Liver (tissue), 3 donors: Measurements from ENCODE around the gene CCDC187.

Experiments used
- FOXA1 ChIP-seq: IDR thresholded peaks from 2 replicates; pipeline ENCODE4 v1.6.1; 2016; ENCODE audit warnings: antibody characterized with exemption
- FOXA2 ChIP-seq: IDR thresholded peaks from 2 replicates; pipeline ENCODE4 v1.6.1; 2016; ENCODE audit warnings: antibody characterized with exemption
- GABPA ChIP-seq, 2 donors: IDR thresholded peaks in 1 of 2; conservative IDR thresholded peaks in 1 of 2; 2 replicates each; pipeline ENCODE4 v1.6.1; 2016; ENCODE audit warnings: antibody characterized with exemption in 2 of 2, mild to moderate bottlenecking in 1 of 2, moderate library complexity in 1 of 2
- JUND ChIP-seq, 2 donors: IDR thresholded peaks; 2 replicates each; pipeline ENCODE4 v1.6.1; 2016; ENCODE audit warnings: antibody characterized with exemption in 2 of 2
- RAD21 ChIP-seq, 2 donors: IDR thresholded peaks; 2 replicates each; pipeline ENCODE4 v1.6.1; 2016; ENCODE audit warnings: antibody characterized with exemption in 2 of 2, mild to moderate bottlenecking in 2 of 2
- RXRA ChIP-seq, 2 donors: IDR thresholded peaks; 2 replicates each; pipeline ENCODE4 v1.6.1; 2017 to 2018; ENCODE audit warnings: antibody characterized with exemption in 2 of 2, mild to moderate bottlenecking in 1 of 2
- SP1 ChIP-seq: IDR thresholded peaks from 2 replicates; pipeline ENCODE4 v1.6.1; 2018; ENCODE audit warnings: antibody characterized with exemption, mild to moderate bottlenecking
- TAF1 ChIP-seq: conservative IDR thresholded peaks from 2 replicates; pipeline ENCODE4 v1.6.1; 2016; ENCODE audit warnings: antibody characterized with exemption, mild to moderate bottlenecking
- YY1 ChIP-seq: IDR thresholded peaks from 2 replicates; pipeline ENCODE4 v1.6.1; 2016; ENCODE audit warnings: antibody characterized with exemption, mild to moderate bottlenecking
- TF ChIP-seq, protein P1 (sequence below): IDR thresholded peaks from 2 replicates; pipeline ENCODE4 v1.6.1; 2016; ENCODE audit warnings: antibody characterized with exemption
- TF ChIP-seq, protein P2 (sequence below): fragments of 150-350 bp; IDR thresholded peaks from 2 replicates; pipeline ENCODE4 v1.5.1; 2017; ENCODE audit warnings: improper control_type of control experiment, low read depth, low read length; ENCODE audit not compliant: missing input control
- TF ChIP-seq, protein P3 (sequence below): IDR thresholded peaks from 2 replicates; pipeline ENCODE4 v1.6.1; 2016; ENCODE audit warnings: antibody characterized with exemption, mild to moderate bottlenecking
- TF ChIP-seq, protein P4 (sequence below): IDR thresholded peaks from 2 replicates; pipeline ENCODE4 v1.6.1; 2016; ENCODE audit warnings: antibody characterized with exemption
- TF ChIP-seq, protein P5 (sequence below): IDR thresholded peaks from 2 replicates; pipeline ENCODE4 v1.6.1; 2016; ENCODE audit warnings: antibody characterized with exemption
- donor health status: healthy.
- donor health status: healthy.

DNA sequence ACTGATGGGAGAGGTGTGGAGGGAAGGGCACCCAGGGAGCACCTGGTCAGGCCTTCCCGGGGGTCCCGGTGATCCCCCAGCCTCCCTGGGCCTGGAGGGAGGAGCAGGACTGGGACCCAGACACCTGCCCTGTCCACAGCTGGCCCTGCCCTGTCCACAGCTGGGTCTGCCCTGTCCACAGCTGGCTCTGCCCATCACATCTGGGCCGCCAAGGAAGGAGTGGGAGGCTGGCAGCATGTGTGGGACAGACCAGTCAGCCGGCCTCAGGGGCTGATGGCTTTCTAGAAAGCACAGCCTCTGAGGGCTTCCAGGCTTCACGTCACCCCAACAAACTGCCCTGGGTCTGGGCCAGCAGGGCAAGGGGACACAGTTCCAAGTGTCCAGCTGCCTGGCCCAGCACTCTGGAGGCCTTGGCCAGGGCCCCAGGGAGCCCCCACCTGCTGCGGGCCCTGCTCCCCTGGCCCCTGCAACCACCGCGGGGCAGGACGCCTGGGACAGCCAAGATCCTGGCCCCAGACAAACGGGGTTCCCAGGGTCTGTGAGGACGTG, 47.4 kb upstream of the CCDC187 start:
- TF ChIP-seq, protein P1, sequence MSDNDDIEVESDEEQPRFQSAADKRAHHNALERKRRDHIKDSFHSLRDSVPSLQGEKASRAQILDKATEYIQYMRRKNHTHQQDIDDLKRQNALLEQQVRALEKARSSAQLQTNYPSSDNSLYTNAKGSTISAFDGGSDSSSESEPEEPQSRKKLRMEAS, result no peak
- TF ChIP-seq, protein P2, sequence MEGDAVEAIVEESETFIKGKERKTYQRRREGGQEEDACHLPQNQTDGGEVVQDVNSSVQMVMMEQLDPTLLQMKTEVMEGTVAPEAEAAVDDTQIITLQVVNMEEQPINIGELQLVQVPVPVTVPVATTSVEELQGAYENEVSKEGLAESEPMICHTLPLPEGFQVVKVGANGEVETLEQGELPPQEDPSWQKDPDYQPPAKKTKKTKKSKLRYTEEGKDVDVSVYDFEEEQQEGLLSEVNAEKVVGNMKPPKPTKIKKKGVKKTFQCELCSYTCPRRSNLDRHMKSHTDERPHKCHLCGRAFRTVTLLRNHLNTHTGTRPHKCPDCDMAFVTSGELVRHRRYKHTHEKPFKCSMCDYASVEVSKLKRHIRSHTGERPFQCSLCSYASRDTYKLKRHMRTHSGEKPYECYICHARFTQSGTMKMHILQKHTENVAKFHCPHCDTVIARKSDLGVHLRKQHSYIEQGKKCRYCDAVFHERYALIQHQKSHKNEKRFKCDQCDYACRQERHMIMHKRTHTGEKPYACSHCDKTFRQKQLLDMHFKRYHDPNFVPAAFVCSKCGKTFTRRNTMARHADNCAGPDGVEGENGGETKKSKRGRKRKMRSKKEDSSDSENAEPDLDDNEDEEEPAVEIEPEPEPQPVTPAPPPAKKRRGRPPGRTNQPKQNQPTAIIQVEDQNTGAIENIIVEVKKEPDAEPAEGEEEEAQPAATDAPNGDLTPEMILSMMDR, result no peak
- no peak for TF ChIP-seq SP1
- TF ChIP-seq RAD21 (IDR thresholded peaks at IDR 0.05), result no peak
- TF ChIP-seq, protein P3, sequence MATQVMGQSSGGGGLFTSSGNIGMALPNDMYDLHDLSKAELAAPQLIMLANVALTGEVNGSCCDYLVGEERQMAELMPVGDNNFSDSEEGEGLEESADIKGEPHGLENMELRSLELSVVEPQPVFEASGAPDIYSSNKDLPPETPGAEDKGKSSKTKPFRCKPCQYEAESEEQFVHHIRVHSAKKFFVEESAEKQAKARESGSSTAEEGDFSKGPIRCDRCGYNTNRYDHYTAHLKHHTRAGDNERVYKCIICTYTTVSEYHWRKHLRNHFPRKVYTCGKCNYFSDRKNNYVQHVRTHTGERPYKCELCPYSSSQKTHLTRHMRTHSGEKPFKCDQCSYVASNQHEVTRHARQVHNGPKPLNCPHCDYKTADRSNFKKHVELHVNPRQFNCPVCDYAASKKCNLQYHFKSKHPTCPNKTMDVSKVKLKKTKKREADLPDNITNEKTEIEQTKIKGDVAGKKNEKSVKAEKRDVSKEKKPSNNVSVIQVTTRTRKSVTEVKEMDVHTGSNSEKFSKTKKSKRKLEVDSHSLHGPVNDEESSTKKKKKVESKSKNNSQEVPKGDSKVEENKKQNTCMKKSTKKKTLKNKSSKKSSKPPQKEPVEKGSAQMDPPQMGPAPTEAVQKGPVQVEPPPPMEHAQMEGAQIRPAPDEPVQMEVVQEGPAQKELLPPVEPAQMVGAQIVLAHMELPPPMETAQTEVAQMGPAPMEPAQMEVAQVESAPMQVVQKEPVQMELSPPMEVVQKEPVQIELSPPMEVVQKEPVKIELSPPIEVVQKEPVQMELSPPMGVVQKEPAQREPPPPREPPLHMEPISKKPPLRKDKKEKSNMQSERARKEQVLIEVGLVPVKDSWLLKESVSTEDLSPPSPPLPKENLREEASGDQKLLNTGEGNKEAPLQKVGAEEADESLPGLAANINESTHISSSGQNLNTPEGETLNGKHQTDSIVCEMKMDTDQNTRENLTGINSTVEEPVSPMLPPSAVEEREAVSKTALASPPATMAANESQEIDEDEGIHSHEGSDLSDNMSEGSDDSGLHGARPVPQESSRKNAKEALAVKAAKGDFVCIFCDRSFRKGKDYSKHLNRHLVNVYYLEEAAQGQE, result no peak
- TF ChIP-seq, protein P4, sequence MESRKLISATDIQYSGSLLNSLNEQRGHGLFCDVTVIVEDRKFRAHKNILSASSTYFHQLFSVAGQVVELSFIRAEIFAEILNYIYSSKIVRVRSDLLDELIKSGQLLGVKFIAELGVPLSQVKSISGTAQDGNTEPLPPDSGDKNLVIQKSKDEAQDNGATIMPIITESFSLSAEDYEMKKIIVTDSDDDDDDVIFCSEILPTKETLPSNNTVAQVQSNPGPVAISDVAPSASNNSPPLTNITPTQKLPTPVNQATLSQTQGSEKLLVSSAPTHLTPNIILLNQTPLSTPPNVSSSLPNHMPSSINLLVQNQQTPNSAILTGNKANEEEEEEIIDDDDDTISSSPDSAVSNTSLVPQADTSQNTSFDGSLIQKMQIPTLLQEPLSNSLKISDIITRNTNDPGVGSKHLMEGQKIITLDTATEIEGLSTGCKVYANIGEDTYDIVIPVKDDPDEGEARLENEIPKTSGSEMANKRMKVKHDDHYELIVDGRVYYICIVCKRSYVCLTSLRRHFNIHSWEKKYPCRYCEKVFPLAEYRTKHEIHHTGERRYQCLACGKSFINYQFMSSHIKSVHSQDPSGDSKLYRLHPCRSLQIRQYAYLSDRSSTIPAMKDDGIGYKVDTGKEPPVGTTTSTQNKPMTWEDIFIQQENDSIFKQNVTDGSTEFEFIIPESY, result no peak
- no peak for TF ChIP-seq JUND (IDR thresholded peaks at IDR 0.05)
- no peak for TF ChIP-seq GABPA (IDR thresholded peaks at IDR 0.05 in 1 of 2, conservative IDR thresholded peaks at IDR 0.05 in 1 of 2)
- TF ChIP-seq, protein P5, sequence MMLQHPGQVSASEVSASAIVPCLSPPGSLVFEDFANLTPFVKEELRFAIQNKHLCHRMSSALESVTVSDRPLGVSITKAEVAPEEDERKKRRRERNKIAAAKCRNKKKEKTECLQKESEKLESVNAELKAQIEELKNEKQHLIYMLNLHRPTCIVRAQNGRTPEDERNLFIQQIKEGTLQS, result no peak
- TF ChIP-seq FOXA2, result no peak
- TF ChIP-seq FOXA1, result no peak
- TF ChIP-seq YY1, result no peak
- TF ChIP-seq TAF1, result no peak
- TF ChIP-seq RXRA (IDR thresholded peaks at IDR 0.05), result no peak
